Erythroblast (primary cell): ENCODE results near the gene GLIPR1L2.
"Not testable (repeated sequence)": the region's sequence is repeated elsewhere in the genome, so short reads cannot be mapped to it uniquely, and the experiment has no call there.

Experiments
- GATA1 ChIP-seq: IDR thresholded peaks from 2 replicates; pipeline ENCODE4 v1.6.1; 2011; ENCODE audit warnings: low read depth, mild to moderate bottlenecking, control low read depth, low read length, moderate library complexity
- POLR2A ChIP-seq: IDR thresholded peaks from 2 replicates; pipeline ENCODE4 v1.6.1; 2011; ENCODE audit warnings: mild to moderate bottlenecking, low read length

GRCh38 chr12:75346215-75346614 is 44.7 kb upstream of the GLIPR1L2 start:
- not testable (repeated sequence) for TF ChIP-seq POLR2A, GATA1
